IMR-90 (cell line): Measurements from ENCODE around the gene CHST2. TPM values are rescaled to one million over a fixed set of nuclear protein-coding genes. Genes with fewer than 3 reads are reported as not detected.
A peak's percentile ranks its signal among the peaks of the same experiment; 100 is the strongest.

Experiments used
- ATAC-seq: fragments of 200-7000 bp; cut with Tn5 transposase; 2 replicates; pipeline ENCODE4 v1.9.1; 2020; ENCODE audit warnings: low read depth, mild to moderate bottlenecking, moderate library complexity
- BruUV-seq: library from RNA; stranded (reverse); fragments of 400-500 nt; replicated peaks from 2 replicates; lab custom pipeline; 2021; lab: Mats Ljungman, UMichigan
- CTCF ChIA-PET: fragments of 300-600 bp; formaldehyde crosslinking; extraction: SDS; loops from one replicate; lab custom pipeline; 2021; ENCODE audit warnings: antibody characterized with exemption; lab: Yijun Ruan, JAX
- POLR2A ChIA-PET: fragments of 300-600 bp; sonication (Branson Sonifier 250); formaldehyde crosslinking; loops from one replicate; lab custom pipeline; 2022; ENCODE audit warnings: antibody characterized with exemption; ENCODE audit not compliant: unreplicated experiment; lab: Charles Lee
- DNase-seq: peaks from one replicate; pipeline ENCODE4 v3.0.0; 2013
- H2AFZ ChIP-seq: replicated peaks from 2 replicates; pipeline ENCODE3; 2013; ENCODE audit warnings: low read length, mild to moderate bottlenecking; ENCODE audit not compliant: poor library complexity
- H2AK5ac ChIP-seq: 2 replicates; pipeline ENCODE4 v1.6.1; 2013; ENCODE audit warnings: low read depth, low read length, inconsistent platforms
- H2AK9ac ChIP-seq: replicated peaks from 2 replicates; pipeline ENCODE3; 2013; ENCODE audit warnings: mild to moderate bottlenecking, low read depth, low read length, moderate library complexity; ENCODE audit not compliant: poor library complexity
- H2BK120ac ChIP-seq: 2 replicates; pipeline ENCODE4 v1.6.1; 2013; ENCODE audit warnings: low read depth, low read length, inconsistent platforms
- H2BK15ac ChIP-seq: 3 replicates; pipeline ENCODE4 v1.6.1; 2013; ENCODE audit warnings: low read depth, low read length, inconsistent platforms
- H2BK20ac ChIP-seq: 2 replicates; pipeline ENCODE4 v1.6.1; 2013; ENCODE audit warnings: low read depth, mild to moderate bottlenecking, inconsistent platforms, low read length, moderate library complexity
- H2BK5ac ChIP-seq: 2 replicates; pipeline ENCODE4 v1.6.1; 2013; ENCODE audit warnings: mild to moderate bottlenecking, low read depth, low read length, inconsistent platforms; ENCODE audit not compliant: poor library complexity, severe bottlenecking
- H3K14ac ChIP-seq: replicated peaks from 2 replicates; pipeline ENCODE4 v1.6.1; 2013; ENCODE audit warnings: low read depth, low read length, inconsistent platforms
- H3K18ac ChIP-seq: 2 replicates; pipeline ENCODE4 v1.6.1; 2013; ENCODE audit warnings: low read depth, low read length, control low read depth
- H3K23ac ChIP-seq: 2 replicates; pipeline ENCODE4 v1.6.1; 2013; ENCODE audit warnings: low read depth, low read length, inconsistent platforms
- H3K27ac ChIP-seq: 2 replicates; pipeline ENCODE4 v1.5.1; 2013; ENCODE audit warnings: mild to moderate bottlenecking, control low read depth, low read length; ENCODE audit not compliant: insufficient read depth
- H3K27me3 ChIP-seq: 2 replicates; pipeline ENCODE4 v1.6.1; 2013; ENCODE audit warnings: low read length; ENCODE audit not compliant: control insufficient read depth, insufficient read depth
- H3K36me3 ChIP-seq: 2 replicates; pipeline ENCODE4 v1.6.1; 2013; ENCODE audit warnings: low read length, mixed read lengths; ENCODE audit not compliant: control insufficient read depth, insufficient read depth
- H3K4ac ChIP-seq: 2 replicates; pipeline ENCODE4 v1.6.1; 2013; ENCODE audit warnings: low read depth, low read length, inconsistent platforms
- H3K4me1 ChIP-seq: 2 replicates; pipeline ENCODE4 v1.6.1; 2013; ENCODE audit warnings: low read length, mixed read lengths; ENCODE audit not compliant: control insufficient read depth, insufficient read depth
- H3K4me2 ChIP-seq: 2 replicates; pipeline ENCODE4 v1.6.1; 2013; ENCODE audit warnings: low read depth, mild to moderate bottlenecking, control low read depth, low read length, moderate library complexity
- H3K4me3 ChIP-seq: 2 replicates; pipeline ENCODE4 v1.5.1; 2013; ENCODE audit warnings: low read depth, mild to moderate bottlenecking, control low read depth, low read length, moderate library complexity; ENCODE audit not compliant: insufficient read depth
- H3K56ac ChIP-seq: 2 replicates; pipeline ENCODE4 v1.6.1; 2013; ENCODE audit warnings: low read length, inconsistent platforms; ENCODE audit not compliant: insufficient read depth; ENCODE audit errors: extremely low read depth
- H3K79me1 ChIP-seq, 2 experiments: 2 replicates each; pipeline ENCODE4 v1.6.1; 2013; ENCODE audit warnings: low read length in 2 of 2, inconsistent platforms in 1 of 2, low read depth in 1 of 2
- H3K9ac ChIP-seq: 2 replicates; pipeline ENCODE4 v1.6.1; 2013; ENCODE audit warnings: low read depth, low read length, control low read depth
- H3K9me1 ChIP-seq: 2 replicates; pipeline ENCODE4 v1.6.1; 2013; ENCODE audit warnings: low read length, inconsistent platforms; ENCODE audit not compliant: insufficient read depth
- H3K9me3 ChIP-seq: 2 replicates; pipeline ENCODE4 v1.6.1; 2013; ENCODE audit warnings: low read length; ENCODE audit not compliant: control insufficient read depth, insufficient read depth
- H4K20me1 ChIP-seq: 2 replicates; pipeline ENCODE4 v1.6.1; 2013; ENCODE audit warnings: low read length, inconsistent platforms; ENCODE audit not compliant: insufficient read depth
- H4K5ac ChIP-seq: 2 replicates; pipeline ENCODE4 v1.6.1; 2013; ENCODE audit warnings: mild to moderate bottlenecking, low read depth, low read length, control low read depth
- H4K8ac ChIP-seq, 2 experiments: 2 replicates each; pipeline ENCODE4 v1.6.1; 2013; ENCODE audit warnings: low read depth in 2 of 2, low read length in 2 of 2, control low read depth in 1 of 2, inconsistent platforms in 1 of 2
- H4K91ac ChIP-seq: 2 replicates; pipeline ENCODE4 v1.6.1; 2013; ENCODE audit warnings: low read depth, low read length, inconsistent platforms; ENCODE audit not compliant: insufficient read depth
- BHLHE40 ChIP-seq: fragments of 150-350 bp; IDR thresholded peaks from 2 replicates; pipeline ENCODE4 v1.6.1; 2016; ENCODE audit warnings: mild to moderate bottlenecking, low read depth, low read length
- CEBPB ChIP-seq: IDR thresholded peaks from 2 replicates; pipeline ENCODE4 v1.6.1; 2012; ENCODE audit warnings: low read depth, low read length, improper control_type of control experiment
- CHD1 ChIP-seq: IDR thresholded peaks from 2 replicates; pipeline ENCODE4 v1.6.1; 2012; ENCODE audit warnings: low read depth, low read length, improper control_type of control experiment
- FOS ChIP-seq: fragments of 150-350 bp; IDR thresholded peaks from 2 replicates; pipeline ENCODE4 v1.6.1; 2016; ENCODE audit warnings: low read depth, low read length
- MAFK ChIP-seq: IDR thresholded peaks from 2 replicates; pipeline ENCODE4 v1.6.1; 2012; ENCODE audit warnings: low read depth, low read length, improper control_type of control experiment
- MAZ ChIP-seq: IDR thresholded peaks from 2 replicates; pipeline ENCODE4 v1.6.1; 2012; ENCODE audit warnings: low read depth, mild to moderate bottlenecking, low read length, improper control_type of control experiment, moderate library complexity, borderline replicate concordance
- MXI1 ChIP-seq: IDR thresholded peaks from 2 replicates; pipeline ENCODE4 v1.6.1; 2012; ENCODE audit warnings: low read depth, mild to moderate bottlenecking, low read length, moderate library complexity, borderline replicate concordance
- NFE2L2 ChIP-seq: fragments of 150-350 bp; IDR thresholded peaks from 2 replicates; pipeline ENCODE4 v1.6.1; 2016; ENCODE audit warnings: low read depth, mild to moderate bottlenecking, low read length
- POLR2A ChIP-seq: IDR thresholded peaks from 2 replicates; pipeline ENCODE4 v1.6.1; 2012; ENCODE audit warnings: mild to moderate bottlenecking, low read depth, low read length
- RAD21 ChIP-seq: IDR thresholded peaks from 2 replicates; pipeline ENCODE4 v1.6.1; 2012; ENCODE audit warnings: low read length, improper control_type of control experiment
- RCOR1 ChIP-seq: IDR thresholded peaks from 2 replicates; pipeline ENCODE4 v1.6.1; 2012; ENCODE audit warnings: mild to moderate bottlenecking, low read length, improper control_type of control experiment; ENCODE audit not compliant: insufficient replicate concordance
- RFX5 ChIP-seq: IDR thresholded peaks from 2 replicates; pipeline ENCODE4 v1.8.0; 2012; ENCODE audit warnings: low read depth, mild to moderate bottlenecking, low read length, moderate library complexity
- SMC3 ChIP-seq: fragments of 150-350 bp; IDR thresholded peaks from 2 replicates; pipeline ENCODE4 v1.6.1; 2016; ENCODE audit warnings: low read depth, mild to moderate bottlenecking, antibody characterized with exemption, low read length, moderate library complexity
- USF2 ChIP-seq: fragments of 150-350 bp; IDR thresholded peaks from 2 replicates; pipeline ENCODE4 v1.6.1; 2017; ENCODE audit warnings: mild to moderate bottlenecking, antibody characterized with exemption, low read length, low read depth
- WGBS, 2 experiments: methylation state at CpG; one replicate each; pipeline versions ENCODE4 v1.1.5 to v1.1.7; 2013; ENCODE audit warnings: missing lambda C conversion rate in 2 of 2; ENCODE audit not compliant: insufficient read length in 1 of 2; ENCODE audit errors: extremely low coverage in 2 of 2; 5-methylcytosine and 5-hydroxymethylcytosine counted together
- dilution Hi-C: fragments of 300-500 bp; cut with HindIII; formaldehyde crosslinking; loops from one replicate; pipeline ENCODE4 v1.14.3; 2018; ENCODE audit warnings: low sequenced_read_pairs; ENCODE audit not compliant: unreplicated experiment
- in situ Hi-C: fragments of 300-500 bp; cut with MboI; formaldehyde crosslinking; loops from 3 replicates; pipeline ENCODE4 v1.14.3; 2019; ENCODE audit warnings: low sequenced_read_pairs, inconsistent platforms, mixed read lengths
- intact Hi-C: fragments of 100-400 bp; cut with micrococcal nuclease; formaldehyde crosslinking; loops from 2 replicates; pipeline ENCODE4 v1.10.0; 2022
- polyA plus RNA-seq, 3 experiments: library from polyadenylated mRNA; depleted of rRNA; stranded (reverse); fragments of >200 nt; gene quantifications; 2 replicates each; pipeline ENCODE4 v1.2.3, GENCODE V29; 2012; ENCODE audit warnings: low replicate concordance in 1 of 3
- total RNA-seq: library from RNA; depleted of rRNA; stranded (reverse); fragments of >200 nt; gene quantifications from 2 replicates; pipeline ENCODE4 v1.2.3, GENCODE V29; 2012
- TF ChIP-seq, protein P1 (sequence below): fragments of 150-350 bp; IDR thresholded peaks from 2 replicates; pipeline ENCODE4 v1.6.1; 2016; ENCODE audit warnings: low read depth, mild to moderate bottlenecking, low read length, moderate library complexity, borderline replicate concordance
- TF ChIP-seq, protein P2 (sequence below): conservative IDR thresholded peaks from 2 replicates; pipeline ENCODE4 v1.5.1; 2012; ENCODE audit warnings: mild to moderate bottlenecking, low read depth, low read length, improper control_type of control experiment

CHST2 gene
- total and polyA plus RNA-seq, 2 of the 4 experiments (the other 2 are of a cell fraction) = 0.90 to 1.4 TPM

- peaks cover 4% of the 10 kb centered on the region; the same call in 1 of the 2 replicates for H3K9me1 ChIP-seq
- in situ Hi-C loops = no loop called here
- H3K4me3 ChIP-seq = no peak overlapping the region
- no peak overlapping the region for H2AFZ ChIP-seq
- ATAC-seq (no peak), DNase-seq (no peak)
- CTCF ChIA-PET = interaction anchor here (0.6 kb wide), 1 partner anchor 13 kb away, joined by 3 read pairs; no protein-coding TSS in a partner anchor
- POLR2A ChIA-PET = no interaction called here
- H3K23ac ChIP-seq = no peak overlapping the region
- H3K4me1 ChIP-seq = peaks cover 1% of the 10 kb centered on the region; the same call in 1 of the 2 replicates
- intact Hi-C loops = no loop called here
- no peaks in the 10 kb centered on the region for H4K20me1 ChIP-seq
- no peak overlapping the region for H3K14ac ChIP-seq
- no peak overlapping the region for H3K4ac ChIP-seq
- H2AK9ac ChIP-seq = no peak overlapping the region
- H3K18ac ChIP-seq = no peak overlapping the region
- no peak overlapping the region for H2BK5ac ChIP-seq
- H3K56ac ChIP-seq = no peak overlapping the region
- H4K8ac ChIP-seq = no peak overlapping the region
- no peak overlapping the region for H3K4me2 ChIP-seq
- H2BK120ac ChIP-seq = no peak overlapping the region
- TF ChIP-seq, protein P1, sequence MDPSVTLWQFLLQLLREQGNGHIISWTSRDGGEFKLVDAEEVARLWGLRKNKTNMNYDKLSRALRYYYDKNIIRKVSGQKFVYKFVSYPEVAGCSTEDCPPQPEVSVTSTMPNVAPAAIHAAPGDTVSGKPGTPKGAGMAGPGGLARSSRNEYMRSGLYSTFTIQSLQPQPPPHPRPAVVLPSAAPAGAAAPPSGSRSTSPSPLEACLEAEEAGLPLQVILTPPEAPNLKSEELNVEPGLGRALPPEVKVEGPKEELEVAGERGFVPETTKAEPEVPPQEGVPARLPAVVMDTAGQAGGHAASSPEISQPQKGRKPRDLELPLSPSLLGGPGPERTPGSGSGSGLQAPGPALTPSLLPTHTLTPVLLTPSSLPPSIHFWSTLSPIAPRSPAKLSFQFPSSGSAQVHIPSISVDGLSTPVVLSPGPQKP = no peak
- TF ChIP-seq MAFK (no peak), USF2 (no peak), BHLHE40 (no peak), MAZ (no peak), CEBPB (no peak), MXI1 (no peak), SMC3 (no peak), CHD1 (no peak), POLR2A (no peak), RFX5 (no peak), RAD21 (no peak), FOS (no peak), NFE2L2 (no peak), RCOR1 (no peak)
- TF ChIP-seq, protein P2, sequence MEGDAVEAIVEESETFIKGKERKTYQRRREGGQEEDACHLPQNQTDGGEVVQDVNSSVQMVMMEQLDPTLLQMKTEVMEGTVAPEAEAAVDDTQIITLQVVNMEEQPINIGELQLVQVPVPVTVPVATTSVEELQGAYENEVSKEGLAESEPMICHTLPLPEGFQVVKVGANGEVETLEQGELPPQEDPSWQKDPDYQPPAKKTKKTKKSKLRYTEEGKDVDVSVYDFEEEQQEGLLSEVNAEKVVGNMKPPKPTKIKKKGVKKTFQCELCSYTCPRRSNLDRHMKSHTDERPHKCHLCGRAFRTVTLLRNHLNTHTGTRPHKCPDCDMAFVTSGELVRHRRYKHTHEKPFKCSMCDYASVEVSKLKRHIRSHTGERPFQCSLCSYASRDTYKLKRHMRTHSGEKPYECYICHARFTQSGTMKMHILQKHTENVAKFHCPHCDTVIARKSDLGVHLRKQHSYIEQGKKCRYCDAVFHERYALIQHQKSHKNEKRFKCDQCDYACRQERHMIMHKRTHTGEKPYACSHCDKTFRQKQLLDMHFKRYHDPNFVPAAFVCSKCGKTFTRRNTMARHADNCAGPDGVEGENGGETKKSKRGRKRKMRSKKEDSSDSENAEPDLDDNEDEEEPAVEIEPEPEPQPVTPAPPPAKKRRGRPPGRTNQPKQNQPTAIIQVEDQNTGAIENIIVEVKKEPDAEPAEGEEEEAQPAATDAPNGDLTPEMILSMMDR = no peak
- H3K79me1 ChIP-seq = no peaks in the 10 kb centered on the region
- peak overlapping the region; percentile 42; the same call in 1 of the 2 replicates for H2BK20ac ChIP-seq
- no peak overlapping the region for H2AK5ac ChIP-seq
- H3K9ac ChIP-seq = no peak overlapping the region
- H3K27ac ChIP-seq = no peak overlapping the region
- no peak overlapping the region for H4K5ac ChIP-seq
- no peaks in the 10 kb centered on the region for H3K27me3 ChIP-seq
- H4K91ac ChIP-seq = no peak overlapping the region
- H2BK15ac ChIP-seq = no peak overlapping the region
- no TSS peak for BruUV-seq
- no peaks in the 10 kb centered on the region for H3K9me3 ChIP-seq
- no CpG with 5 or more reads among the region's 2 CpGs for WGBS, 2 experiments
- dilution Hi-C loops = no loop called here
- H3K36me3 ChIP-seq = no peaks in the 10 kb centered on the region
Measured at GRCh38 chr3:143137435-143138036, 18.0 kb downstream of the CHST2 start.
